ENCODE results near the gene MAPK10. TPM values are rescaled to one million over a fixed set of nuclear protein-coding genes. Genes with fewer than 3 reads are reported as not detected.

MAPK10 gene
- total and polyA plus RNA-seq, 2 experiments from 2014 or later: 3.6 to 8.1 TPM

DNA sequence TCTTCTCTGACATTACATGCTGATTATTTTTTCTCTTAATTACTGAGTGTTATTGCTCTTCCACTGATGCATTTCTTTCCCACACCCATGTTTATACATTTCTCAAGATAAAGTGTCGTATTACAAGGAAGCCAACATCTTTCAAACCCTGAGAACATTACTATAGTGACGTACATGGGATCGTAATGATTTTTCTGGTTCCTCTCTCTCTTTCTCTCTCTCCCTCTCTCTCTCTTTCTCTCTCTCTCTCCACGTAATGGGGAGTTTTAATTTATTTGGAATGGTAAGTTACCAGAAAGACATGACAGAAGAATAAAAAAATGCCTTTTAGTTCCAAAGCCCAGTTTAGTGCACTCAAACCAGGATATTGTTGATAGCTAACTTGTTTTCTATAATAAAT lies 40.4 kb upstream of the MAPK10 start:
- H3K27ac ChIP-seq (ENCODE audit: low read depth): no peak overlapping the region
- H3K36me3 ChIP-seq (ENCODE audit: insufficient read depth): no peaks in the 10 kb centered on the region
- no peak overlapping the region for H3K4me2 ChIP-seq
- no peak overlapping the region for H3K4me3 Mint-ChIP-seq
- no peaks in the 10 kb centered on the region for H3K79me2 ChIP-seq (replicated peaks; ENCODE audit: insufficient read depth)
- no peaks in the 10 kb centered on the region for H3K36me3 Mint-ChIP-seq (ENCODE audit: low read depth)
- no peak overlapping the region for H2AFZ ChIP-seq
- peaks cover 4% of the 10 kb centered on the region; the same call in 2 of the 3 replicates for H3K4me1 Mint-ChIP-seq
- no peak overlapping the region for H3K4me3 ChIP-seq
- H3K27me3 ChIP-seq (ENCODE audit: insufficient read depth): no peaks in the 10 kb centered on the region
- peaks cover 4% of the 10 kb centered on the region; the same call in 1 of the 2 replicates for H3K4me1 ChIP-seq (ENCODE audit: insufficient read depth)
- no peaks in the 10 kb centered on the region for H3F3A ChIP-seq (replicated peaks; ENCODE audit: low read depth)
- ATAC-seq (no peak), DNase-seq (ENCODE audit: low spot score) (no peak)
- no peaks in the 10 kb centered on the region for H3K9me3 Mint-ChIP-seq
- TF ChIP-seq JUNB (IDR thresholded peaks at IDR 0.05; ENCODE audit: unreplicated experiment) (no peak), ZNF114 (CRISPR knock-in tag; IDR thresholded peaks at IDR 0.05) (no peak), STAT1 (IDR thresholded peaks at IDR 0.05; ENCODE audit: unreplicated experiment) (no peak), EZH2phosphoT487 (IDR thresholded peaks at IDR 0.05; ENCODE audit: unreplicated experiment) (no peak), POLR2AphosphoS5 (IDR thresholded peaks at IDR 0.05; ENCODE audit: low read depth) (no peak), EZH2 (IDR thresholded peaks at IDR 0.05; ENCODE audit: low read depth, unreplicated experiment) (no peak), CREB1 (CRISPR knock-in tag; IDR thresholded peaks at IDR 0.05; ENCODE audit: low read depth) (no peak)
- H3K9me2 ChIP-seq (ENCODE audit: insufficient read depth): no peaks in the 10 kb centered on the region
- no peak overlapping the region for H3K27ac Mint-ChIP-seq
- H3K27me3 Mint-ChIP-seq (ENCODE audit: insufficient read depth, low read depth, poor library complexity): peaks cover 2% of the 10 kb centered on the region
- no peaks in the 10 kb centered on the region for H4K20me1 ChIP-seq (replicated peaks; ENCODE audit: insufficient read depth)

GRCh38 chr4:86398187-86398586 lies 38.3 kb upstream of the MAPK10 start:
- no peak for DNase-seq (ENCODE audit: low spot score)
- no peaks in the 10 kb centered on the region for H3K36me3 ChIP-seq (ENCODE audit: insufficient read depth)
- H3K27ac Mint-ChIP-seq: no peak overlapping the region
- H3K4me2 ChIP-seq: no peak overlapping the region
- no peaks in the 10 kb centered on the region for H3K27me3 ChIP-seq (ENCODE audit: insufficient read depth)
- no peaks in the 10 kb centered on the region for H3K79me2 ChIP-seq (replicated peaks; ENCODE audit: insufficient read depth)
- H3K4me1 ChIP-seq (ENCODE audit: insufficient read depth): peaks cover 4% of the 10 kb centered on the region; the same call in 1 of the 2 replicates
- H3K4me3 ChIP-seq: no peak overlapping the region
- H3K4me1 Mint-ChIP-seq: peaks cover 4% of the 10 kb centered on the region; the same call in 2 of the 3 replicates
- TF ChIP-seq EZH2phosphoT487 (IDR thresholded peaks at IDR 0.05; ENCODE audit: unreplicated experiment): no peak
- H2AFZ ChIP-seq: no peak overlapping the region
- H3K27ac ChIP-seq (ENCODE audit: low read depth): no peak overlapping the region
- no peaks in the 10 kb centered on the region for H4K20me1 ChIP-seq (replicated peaks; ENCODE audit: insufficient read depth)
- no peaks in the 10 kb centered on the region for H3K36me3 Mint-ChIP-seq (ENCODE audit: low read depth)
- H3K4me3 Mint-ChIP-seq: no peak overlapping the region
- no peaks in the 10 kb centered on the region for H3K9me2 ChIP-seq (ENCODE audit: insufficient read depth)
- H3K27me3 Mint-ChIP-seq (ENCODE audit: insufficient read depth, low read depth, poor library complexity): peaks cover 4% of the 10 kb centered on the region
- no peaks in the 10 kb centered on the region for H3K9me3 Mint-ChIP-seq
- no peak for ATAC-seq
- no peaks in the 10 kb centered on the region for H3F3A ChIP-seq (replicated peaks; ENCODE audit: low read depth)

DNA sequence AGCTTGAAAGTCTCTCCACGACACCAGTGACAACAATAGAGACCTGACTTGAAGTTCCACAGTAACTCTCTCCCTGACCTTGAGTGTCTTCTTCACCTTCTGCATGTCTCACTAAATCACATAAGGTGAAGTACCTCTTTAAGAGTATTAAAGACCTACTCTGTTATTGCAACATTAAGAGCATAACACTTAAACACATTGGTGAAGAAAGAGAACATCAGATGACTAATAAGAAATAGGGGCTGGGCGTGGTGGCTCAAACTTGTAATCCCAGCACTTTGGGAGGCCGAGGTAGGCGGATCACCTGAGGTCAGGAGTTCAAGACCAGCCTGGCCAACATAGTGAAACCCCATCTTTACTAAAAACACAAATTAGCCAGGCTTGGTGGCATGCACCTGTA lies 33.9 kb upstream of the MAPK10 start:
- H3K27ac Mint-ChIP-seq: no peak overlapping the region
- no peak for DNase-seq (ENCODE audit: low spot score)
- TF ChIP-seq JUNB (IDR thresholded peaks at IDR 0.05; ENCODE audit: unreplicated experiment) (no peak), NANOG (IDR thresholded peaks at IDR 0.05; ENCODE audit: borderline replicate concordance) (no peak), POLR2AphosphoS5 (IDR thresholded peaks at IDR 0.05; ENCODE audit: low read depth) (no peak)

More for the DNA sequence above, 33.9 kb upstream of the MAPK10 start:
- no peaks in the 10 kb centered on the region for H3K9me3 Mint-ChIP-seq
- H3K4me1 Mint-ChIP-seq: peaks cover 15% of the 10 kb centered on the region
- Histone ChIP-seq H3K27me3 (ENCODE audit: insufficient read depth) (no peaks in the 10 kb centered on the region), H3F3A (replicated peaks; ENCODE audit: low read depth) (no peaks in the 10 kb centered on the region), H2AFZ (no peak overlapping the region), H3K9me2 (ENCODE audit: insufficient read depth) (no peaks in the 10 kb centered on the region), H4K20me1 (replicated peaks; ENCODE audit: insufficient read depth) (no peaks in the 10 kb centered on the region), H3K4me2 (no peak overlapping the region), H3K4me3 (no peak overlapping the region), H3K27ac (ENCODE audit: low read depth) (no peak overlapping the region), H3K4me1 (ENCODE audit: insufficient read depth) (no peaks in the 10 kb centered on the region), H3K36me3 (ENCODE audit: insufficient read depth) (no peaks in the 10 kb centered on the region), H3K79me2 (replicated peaks; ENCODE audit: insufficient read depth) (no peaks in the 10 kb centered on the region)
- peaks cover 4% of the 10 kb centered on the region for H3K27me3 Mint-ChIP-seq (ENCODE audit: insufficient read depth, low read depth, poor library complexity)
- no peaks in the 10 kb centered on the region for H3K36me3 Mint-ChIP-seq (ENCODE audit: low read depth)
- no peak for ATAC-seq
- no peak overlapping the region for H3K4me3 Mint-ChIP-seq

Measured in GM23338 (cell line).